GM23338 (cell line): ENCODE measurements around the gene SHISA8.

ENCODE experiments used
- EZH2 ChIP-seq: fragments of 200-600 bp; sonication (generic); IDR thresholded peaks from one replicate; pipeline ENCODE4 v1.8.0; 2017; ENCODE audit warnings: antibody characterized with exemption, mild to moderate bottlenecking, low read depth; ENCODE audit not compliant: unreplicated experiment
- EZH2phosphoT487 ChIP-seq: fragments of 200-600 bp; sonication (generic); IDR thresholded peaks from one replicate; pipeline ENCODE4 v1.8.1; 2018; ENCODE audit warnings: antibody characterized with exemption; ENCODE audit not compliant: unreplicated experiment
- JUNB ChIP-seq: IDR thresholded peaks from one replicate; pipeline ENCODE4 v1.6.1; 2016; ENCODE audit warnings: antibody characterized with exemption; ENCODE audit not compliant: unreplicated experiment
- POLR2AphosphoS5 ChIP-seq: IDR thresholded peaks from 2 replicates; pipeline ENCODE4 v1.6.1; 2016; ENCODE audit warnings: antibody characterized with exemption, low read depth
- TF ChIP-seq, protein P1 (sequence below), 2 experiments: fragments of 200-600 bp in 1 of 2; sonication (generic) in 1 of 2; conservative IDR thresholded peaks; 2 replicates each; pipeline versions ENCODE4 v1.5.1 to v1.6.1; 2016 to 2017; ENCODE audit warnings: antibody characterized with exemption in 2 of 2, low read depth in 2 of 2, mild to moderate bottlenecking in 2 of 2, moderate library complexity in 1 of 2
- TF ChIP-seq, protein P2 (sequence below): IDR thresholded peaks from one replicate; pipeline ENCODE4 v1.6.1; 2018; ENCODE audit warnings: antibody characterized with exemption; ENCODE audit not compliant: unreplicated experiment

DNA sequence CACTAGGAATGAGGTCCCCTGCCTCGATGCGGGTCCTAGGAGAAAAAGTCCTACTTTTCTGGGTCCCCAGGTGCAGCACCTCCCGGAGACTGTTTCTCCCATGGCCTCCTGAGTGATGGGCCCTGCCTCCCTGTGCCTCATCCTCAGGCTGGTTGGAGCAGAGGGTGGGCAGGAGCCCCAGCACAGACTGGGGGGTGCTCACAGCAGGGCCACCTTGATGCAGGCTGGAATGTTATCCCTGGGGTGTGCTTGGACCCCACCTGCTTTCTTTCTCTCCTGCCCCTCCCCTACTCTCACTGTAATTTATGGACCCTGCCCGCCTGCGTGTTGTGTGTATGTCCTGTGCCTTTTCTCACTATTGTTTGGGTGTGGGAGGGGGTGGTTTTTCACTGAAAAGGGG, 8.1 kb downstream of the SHISA8 start:
- TF ChIP-seq, protein P1, sequence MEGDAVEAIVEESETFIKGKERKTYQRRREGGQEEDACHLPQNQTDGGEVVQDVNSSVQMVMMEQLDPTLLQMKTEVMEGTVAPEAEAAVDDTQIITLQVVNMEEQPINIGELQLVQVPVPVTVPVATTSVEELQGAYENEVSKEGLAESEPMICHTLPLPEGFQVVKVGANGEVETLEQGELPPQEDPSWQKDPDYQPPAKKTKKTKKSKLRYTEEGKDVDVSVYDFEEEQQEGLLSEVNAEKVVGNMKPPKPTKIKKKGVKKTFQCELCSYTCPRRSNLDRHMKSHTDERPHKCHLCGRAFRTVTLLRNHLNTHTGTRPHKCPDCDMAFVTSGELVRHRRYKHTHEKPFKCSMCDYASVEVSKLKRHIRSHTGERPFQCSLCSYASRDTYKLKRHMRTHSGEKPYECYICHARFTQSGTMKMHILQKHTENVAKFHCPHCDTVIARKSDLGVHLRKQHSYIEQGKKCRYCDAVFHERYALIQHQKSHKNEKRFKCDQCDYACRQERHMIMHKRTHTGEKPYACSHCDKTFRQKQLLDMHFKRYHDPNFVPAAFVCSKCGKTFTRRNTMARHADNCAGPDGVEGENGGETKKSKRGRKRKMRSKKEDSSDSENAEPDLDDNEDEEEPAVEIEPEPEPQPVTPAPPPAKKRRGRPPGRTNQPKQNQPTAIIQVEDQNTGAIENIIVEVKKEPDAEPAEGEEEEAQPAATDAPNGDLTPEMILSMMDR (conservative IDR thresholded peaks at IDR 0.05; ENCODE audit: low read depth in 2 of 2): no peak
- no peak for TF ChIP-seq JUNB
- TF ChIP-seq, protein P2, sequence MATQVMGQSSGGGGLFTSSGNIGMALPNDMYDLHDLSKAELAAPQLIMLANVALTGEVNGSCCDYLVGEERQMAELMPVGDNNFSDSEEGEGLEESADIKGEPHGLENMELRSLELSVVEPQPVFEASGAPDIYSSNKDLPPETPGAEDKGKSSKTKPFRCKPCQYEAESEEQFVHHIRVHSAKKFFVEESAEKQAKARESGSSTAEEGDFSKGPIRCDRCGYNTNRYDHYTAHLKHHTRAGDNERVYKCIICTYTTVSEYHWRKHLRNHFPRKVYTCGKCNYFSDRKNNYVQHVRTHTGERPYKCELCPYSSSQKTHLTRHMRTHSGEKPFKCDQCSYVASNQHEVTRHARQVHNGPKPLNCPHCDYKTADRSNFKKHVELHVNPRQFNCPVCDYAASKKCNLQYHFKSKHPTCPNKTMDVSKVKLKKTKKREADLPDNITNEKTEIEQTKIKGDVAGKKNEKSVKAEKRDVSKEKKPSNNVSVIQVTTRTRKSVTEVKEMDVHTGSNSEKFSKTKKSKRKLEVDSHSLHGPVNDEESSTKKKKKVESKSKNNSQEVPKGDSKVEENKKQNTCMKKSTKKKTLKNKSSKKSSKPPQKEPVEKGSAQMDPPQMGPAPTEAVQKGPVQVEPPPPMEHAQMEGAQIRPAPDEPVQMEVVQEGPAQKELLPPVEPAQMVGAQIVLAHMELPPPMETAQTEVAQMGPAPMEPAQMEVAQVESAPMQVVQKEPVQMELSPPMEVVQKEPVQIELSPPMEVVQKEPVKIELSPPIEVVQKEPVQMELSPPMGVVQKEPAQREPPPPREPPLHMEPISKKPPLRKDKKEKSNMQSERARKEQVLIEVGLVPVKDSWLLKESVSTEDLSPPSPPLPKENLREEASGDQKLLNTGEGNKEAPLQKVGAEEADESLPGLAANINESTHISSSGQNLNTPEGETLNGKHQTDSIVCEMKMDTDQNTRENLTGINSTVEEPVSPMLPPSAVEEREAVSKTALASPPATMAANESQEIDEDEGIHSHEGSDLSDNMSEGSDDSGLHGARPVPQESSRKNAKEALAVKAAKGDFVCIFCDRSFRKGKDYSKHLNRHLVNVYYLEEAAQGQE: no peak
- no peak for TF ChIP-seq POLR2AphosphoS5
- no peak for TF ChIP-seq EZH2phosphoT487
- no peak for TF ChIP-seq EZH2
